ENCODE measurements around the gene LIN28B.

The LIN28B gene

GRCh38 chr6:105015482-105015881 lies 58.6 kb downstream of the LIN28B start:
- DNase-seq = no peak

GRCh38 chr6:105019285-105019684 lies 62.4 kb downstream of the LIN28B start:
- no peak for DNase-seq

- no peak for DNase-seq
Measured at GRCh38 chr6:105021399-105021798, 64.5 kb downstream of the LIN28B start.

GRCh38 chr6:105022416-105022815 lies 65.5 kb downstream of the LIN28B start:
- DNase-seq = no peak

GRCh38 chr6:105024803-105025202 lies 67.9 kb downstream of the LIN28B start:
- DNase-seq = no peak

GRCh38 chr6:105028898-105029297 lies 72.0 kb downstream of the LIN28B start:
- DNase-seq = no peak

GRCh38 chr6:105029581-105029980 lies 72.7 kb downstream of the LIN28B start:
- DNase-seq = no peak

- no peak for DNase-seq
Measured at GRCh38 chr6:105034470-105034869, 77.6 kb downstream of the LIN28B start.

GRCh38 chr6:105035299-105035698 lies 78.4 kb downstream of the LIN28B start:
- no peak for DNase-seq

- DNase-seq = no peak
Measured at GRCh38 chr6:105036351-105036750, 79.4 kb downstream of the LIN28B start.

GRCh38 chr6:105038259-105038658 lies 81.4 kb downstream of the LIN28B start:
- no peak for DNase-seq

- DNase-seq = no peak
Measured at GRCh38 chr6:105041880-105042279, 85.0 kb downstream of the LIN28B start.

- no peak for DNase-seq
Measured at GRCh38 chr6:105042648-105043047, 85.7 kb downstream of the LIN28B start.

- DNase-seq = no peak
Measured at GRCh38 chr6:105043979-105044378, 87.1 kb downstream of the LIN28B start.

GRCh38 chr6:105045526-105045925 lies 88.6 kb downstream of the LIN28B start:
- no peak for DNase-seq

- DNase-seq = no peak
Measured at GRCh38 chr6:105051941-105052471, 95.1 kb downstream of the LIN28B start.

- no peak for DNase-seq
Measured at GRCh38 chr6:105056646-105057045, 99.7 kb downstream of the LIN28B start.

- DNase-seq = no peak
Measured at GRCh38 chr6:105057160-105057559, 100.3 kb downstream of the LIN28B start.

GRCh38 chr6:105058316-105058715 lies 101.4 kb downstream of the LIN28B start:
- DNase-seq = no peak

GRCh38 chr6:105058846-105059245 lies 101.9 kb downstream of the LIN28B start:
- DNase-seq = no peak

- no peak for DNase-seq
Measured at GRCh38 chr6:105066233-105066632, 109.3 kb downstream of the LIN28B start.

GRCh38 chr6:105066836-105067235 lies 109.9 kb downstream of the LIN28B start:
- no peak for DNase-seq

GRCh38 chr6:105067329-105067728 lies 110.4 kb downstream of the LIN28B start:
- DNase-seq = no peak

- DNase-seq = no peak
Measured at GRCh38 chr6:105068407-105068806, 111.5 kb downstream of the LIN28B start.

GRCh38 chr6:105069821-105070445 lies 113.0 kb downstream of the LIN28B start:
- DNase-seq = no peak
